Keratinocyte (primary cell): Measurements from ENCODE around the gene SUSD6. TPM values are rescaled to one million over a fixed set of nuclear protein-coding genes. Genes with fewer than 3 reads are reported as not detected.

Experiments
- DNase-seq: peaks from one replicate; pipeline ENCODE4 v3.0.0-alpha.2; 2011; ENCODE audit warnings: low read depth, missing footprints, low spot score
- FAIRE-seq: peaks from 2 replicates; lab custom pipeline; 2011; peaks lifted over from hg19 to GRCh38; lab: Jason Lieb, UNC
- H2AFZ ChIP-seq: 2 replicates; pipeline ENCODE4 v1.6.0; 2012; ENCODE audit warnings: low read length, control low read depth, inconsistent platforms; ENCODE audit not compliant: control insufficient read depth
- H3K27ac ChIP-seq: 2 replicates; pipeline ENCODE4 v1.5.1; 2011; ENCODE audit warnings: low read length; ENCODE audit not compliant: control insufficient read depth, insufficient read depth
- H3K27me3 ChIP-seq: 3 replicates; pipeline ENCODE4 v1.6.0; 2011; ENCODE audit warnings: low read length; ENCODE audit not compliant: control insufficient read depth, insufficient read depth; ENCODE audit errors: extremely low read depth
- H3K36me3 ChIP-seq, 2 experiments: 2 replicates in 1 of 2; 3 replicates in 1 of 2; pipeline ENCODE4 v1.5.1; 2011; ENCODE audit warnings: low read length in 2 of 2, mild to moderate bottlenecking in 1 of 2; ENCODE audit not compliant: control insufficient read depth in 2 of 2, insufficient read depth in 2 of 2; ENCODE audit errors: extremely low read depth in 1 of 2
- H3K4me1 ChIP-seq: 3 replicates; pipeline ENCODE4 v1.5.1; 2011; ENCODE audit warnings: low read length; ENCODE audit not compliant: control insufficient read depth, insufficient read depth; ENCODE audit errors: extremely low read depth
- H3K4me2 ChIP-seq: 3 replicates; pipeline ENCODE4 v1.6.0; 2011; ENCODE audit warnings: low read depth, low read length; ENCODE audit not compliant: control insufficient read depth, insufficient read depth; ENCODE audit errors: extremely low read depth
- H3K4me3 ChIP-seq, 3 experiments: fragments of 200-600 bp in 1 of 3; sonication (generic) in 1 of 3; 2 replicates in 2 of 3; 3 replicates in 1 of 3; pipeline ENCODE4 v1.5.1; 2011 to 2016; ENCODE audit warnings: low read length in 3 of 3, mild to moderate bottlenecking in 3 of 3, control low read depth in 2 of 3, inconsistent platforms in 1 of 3, low read depth in 1 of 3, mixed read lengths in 1 of 3, mixed run types in 1 of 3, moderate library complexity in 1 of 3; ENCODE audit not compliant: control insufficient read depth in 2 of 3, insufficient read depth in 2 of 3; ENCODE audit errors: extremely low read depth in 1 of 3
- H3K79me2 ChIP-seq: 2 replicates; pipeline ENCODE4 v1.6.0; 2012; ENCODE audit warnings: low read length; ENCODE audit not compliant: control insufficient read depth, insufficient read depth
- H3K9ac ChIP-seq: 3 replicates; pipeline ENCODE4 v1.6.0; 2011; ENCODE audit warnings: low read length; ENCODE audit not compliant: control insufficient read depth, insufficient read depth; ENCODE audit errors: extremely low read depth
- H3K9me1 ChIP-seq: 3 replicates; pipeline ENCODE4 v1.6.0; 2011; ENCODE audit warnings: low read length; ENCODE audit not compliant: control insufficient read depth, insufficient read depth; ENCODE audit errors: extremely low read depth
- H3K9me3 ChIP-seq: 2 replicates; pipeline ENCODE4 v1.5.1; 2012; ENCODE audit warnings: low read depth, low read length; ENCODE audit not compliant: control insufficient read depth
- H4K20me1 ChIP-seq: 3 replicates; pipeline ENCODE4 v1.6.0; 2011; ENCODE audit warnings: low read length; ENCODE audit not compliant: control insufficient read depth, insufficient read depth; ENCODE audit errors: extremely low read depth
- CTCF ChIP-seq, 3 experiments: IDR thresholded peaks in 1 of 3; conservative IDR thresholded peaks in 1 of 3; optimal IDR thresholded peaks in 1 of 3; 2 replicates in 2 of 3; 3 replicates in 1 of 3; pipeline versions ENCODE3 to v1.5.1; 2011; ENCODE audit warnings: low read length in 3 of 3, mild to moderate bottlenecking in 3 of 3, moderate library complexity in 2 of 3, control low read depth in 1 of 3, inconsistent platforms in 1 of 3; ENCODE audit not compliant: insufficient read depth in 2 of 3; ENCODE audit errors: extremely low read depth in 1 of 3
- EZH2 ChIP-seq: IDR thresholded peaks from one replicate; pipeline ENCODE4 v1.6.1; 2012; ENCODE audit warnings: inconsistent platforms, mild to moderate bottlenecking, low read length, moderate library complexity
- dilution Hi-C: fragments of 300-500 bp; cut with MboI; formaldehyde crosslinking; loops from one replicate; pipeline ENCODE4 v1.7.0; 2020; ENCODE audit warnings: low sequenced_read_pairs; ENCODE audit not compliant: extremely low pct_ligation_motif_present
- polyA plus RNA-seq, 5 experiments: library from polyadenylated mRNA; depleted of rRNA in 3 of 5; stranded (reverse) in 3 of 5; stranded (forward) in 1 of 5; unstranded in 1 of 5; fragments of >200 nt; gene quantifications; 1 replicate in 1 of 5; 2 replicates in 3 of 5; 3 replicates in 1 of 5; pipeline versions ENCODE4 v1.2.1 to v1.2.3, GENCODE V29; 2011 to 2012; ENCODE audit warnings: missing spikeins in 2 of 5, low read depth in 1 of 5, low replicate concordance in 1 of 5

SUSD6 gene
- polyA plus RNA-seq, 1 donor (not counting 4 experiments of a cell fraction or from before 2014, with no cell fraction given), result 10.5 TPM

GRCh38 chr14:69661194-69661537 lies 49.8 kb downstream of the SUSD6 start:
- Histone ChIP-seq H3K36me3 (peaks cover 1 to 7% of the 10 kb centered on the region in 2 experiments), H3K9me3 (no peaks in the 10 kb centered on the region), H3K79me2 (peaks cover 34% of the 10 kb centered on the region), H3K4me2 (no peak overlapping the region), H3K9ac (no peak overlapping the region), H3K9me1 (no peaks in the 10 kb centered on the region), H3K4me3 (no peak overlapping the region), H3K27me3 (no peaks in the 10 kb centered on the region), H2AFZ (no peak overlapping the region), H3K4me1 (peaks cover 37% of the 10 kb centered on the region), H4K20me1 (peaks cover 2% of the 10 kb centered on the region), H3K27ac (no peak overlapping the region)
- TF ChIP-seq EZH2, result no peak
- TF ChIP-seq CTCF (optimal IDR thresholded peaks at IDR 0.05 in 1 of 3, IDR thresholded peaks at IDR 0.05 in 1 of 3, conservative IDR thresholded peaks at IDR 0.05 in 1 of 3; ENCODE audit: extremely low read depth in 1 of 3, insufficient read depth in 2 of 3, low read length in 3 of 3), result no peak
- dilution Hi-C loops, result no loop called here
- no peak for DNase-seq
- FAIRE-seq, result no peak

GRCh38 chr14:69662636-69663299 lies 51.4 kb downstream of the SUSD6 start:
- no peak overlapping the region for H3K4me2 ChIP-seq
- peaks cover 35% of the 10 kb centered on the region for H3K79me2 ChIP-seq
- H3K9me3 ChIP-seq, result no peaks in the 10 kb centered on the region
- no peaks in the 10 kb centered on the region for H3K9me1 ChIP-seq
- DNase-seq (no peak), FAIRE-seq (no peak)
- H3K27ac ChIP-seq, result no peak overlapping the region
- H3K9ac ChIP-seq, result no peak overlapping the region
- no peak overlapping the region for H3K4me3 ChIP-seq
- H3K36me3 ChIP-seq, result peaks cover 1 to 7% of the 10 kb centered on the region in 2 experiments
- H4K20me1 ChIP-seq, result peaks cover 2% of the 10 kb centered on the region
- H3K4me1 ChIP-seq, result peaks cover 27% of the 10 kb centered on the region
- dilution Hi-C loops, result no loop called here
- no peaks in the 10 kb centered on the region for H3K27me3 ChIP-seq
- H2AFZ ChIP-seq, result no peak overlapping the region
- TF ChIP-seq EZH2 (no peak), CTCF (optimal IDR thresholded peaks at IDR 0.05 in 1 of 3, IDR thresholded peaks at IDR 0.05 in 1 of 3, conservative IDR thresholded peaks at IDR 0.05 in 1 of 3; ENCODE audit: extremely low read depth in 1 of 3, insufficient read depth in 2 of 3, low read length in 3 of 3) (no peak)
